C1 segment of cervical spinal cord (tissue), 14 donors: ENCODE data around the gene CCZ1B.
"Not testable (repeated sequence)": the region's sequence is repeated elsewhere in the genome, so short reads cannot be mapped to it uniquely, and the experiment has no call there.

Source experiments
- DNase-seq, 14 donors: peaks; one replicate each; lab custom pipeline; 2025; lab: John Stamatoyannopoulos, UW

The CCZ1B gene

GRCh38 chr7:6831018-6831725, 5.1 kb upstream of the CCZ1B start:
- no peak for DNase-seq

- not testable (repeated sequence) for DNase-seq
Measured at GRCh38 chr7:6830026-6830425, 4.0 kb upstream of the CCZ1B start.

- not testable (repeated sequence) for DNase-seq
Measured at GRCh38 chr7:6829616-6830015, 3.5 kb upstream of the CCZ1B start.

- not testable (repeated sequence) for DNase-seq
Measured at GRCh38 chr7:6827180-6827579, 1.1 kb upstream of the CCZ1B start.

GRCh38 chr7:6825236-6826125, 594 bp downstream of the CCZ1B start:
- not testable (repeated sequence) for DNase-seq

- not testable (repeated sequence) for DNase-seq
Measured at GRCh38 chr7:6821622-6822021, 4.5 kb downstream of the CCZ1B start.

- DNase-seq = not testable (repeated sequence)
Measured at GRCh38 chr7:6815470-6815869, 10.6 kb downstream of the CCZ1B start.

GRCh38 chr7:6813011-6813410, 13.1 kb downstream of the CCZ1B start:
- DNase-seq = not testable (repeated sequence)

GRCh38 chr7:6807959-6808358, 18.1 kb downstream of the CCZ1B start:
- DNase-seq = not testable (repeated sequence)

- DNase-seq = not testable (repeated sequence)
Measured at GRCh38 chr7:6807393-6807918, 18.6 kb downstream of the CCZ1B start.

GRCh38 chr7:6800331-6800730, 25.7 kb downstream of the CCZ1B start:
- not testable (repeated sequence) for DNase-seq

GRCh38 chr7:6799887-6800286, 26.2 kb downstream of the CCZ1B start:
- DNase-seq = not testable (repeated sequence)

GRCh38 chr7:6798047-6798446, 28.0 kb downstream of the CCZ1B start:
- DNase-seq = not testable (repeated sequence)

GRCh38 chr7:6797218-6797617, 28.9 kb downstream of the CCZ1B start:
- not testable (repeated sequence) for DNase-seq

GRCh38 chr7:6794276-6794675, 31.8 kb downstream of the CCZ1B start:
- not testable (repeated sequence) for DNase-seq

- not testable (repeated sequence) for DNase-seq
Measured at GRCh38 chr7:6792113-6792872, 33.8 kb downstream of the CCZ1B start.

- not testable (repeated sequence) for DNase-seq
Measured at GRCh38 chr7:6789353-6789752, 36.7 kb downstream of the CCZ1B start.

- DNase-seq = not testable (repeated sequence)
Measured at GRCh38 chr7:6781581-6781980, 44.5 kb downstream of the CCZ1B start.

GRCh38 chr7:6761186-6761585, 64.9 kb downstream of the CCZ1B start:
- not testable (repeated sequence) for DNase-seq

- DNase-seq = not testable (repeated sequence)
Measured at GRCh38 chr7:6753964-6754363, 72.1 kb downstream of the CCZ1B start, which contains the start of gene RSPH10B2. Gene RSPH10B2 (plus strand): TSS chr7:6754103. CDS start chr7:6757678, 3,575 bp downstream.

GRCh38 chr7:6750173-6750572, 75.9 kb downstream of the CCZ1B start:
- DNase-seq = not testable (repeated sequence)
